IMR-90 (cell line): ENCODE data around the gene SLC18B1. TPM values are rescaled to one million over a fixed set of nuclear protein-coding genes. Genes with fewer than 3 reads are reported as not detected.

ENCODE experiments used
- ATAC-seq: fragments of 200-7000 bp; cut with Tn5 transposase; 2 replicates; pipeline ENCODE4 v1.9.1; 2020; ENCODE audit warnings: low read depth, mild to moderate bottlenecking, moderate library complexity
- BruUV-seq: library from RNA; stranded (reverse); fragments of 400-500 nt; replicated peaks from 2 replicates; lab custom pipeline; 2021; lab: Mats Ljungman, UMichigan
- CTCF ChIA-PET: fragments of 300-600 bp; formaldehyde crosslinking; extraction: SDS; loops from one replicate; lab custom pipeline; 2021; ENCODE audit warnings: antibody characterized with exemption; lab: Yijun Ruan, JAX
- POLR2A ChIA-PET: fragments of 300-600 bp; sonication (Branson Sonifier 250); formaldehyde crosslinking; loops from one replicate; lab custom pipeline; 2022; ENCODE audit warnings: antibody characterized with exemption; ENCODE audit not compliant: unreplicated experiment; lab: Charles Lee
- DNase-seq: peaks from one replicate; pipeline ENCODE4 v3.0.0; 2013
- H2AFZ ChIP-seq: replicated peaks from 2 replicates; pipeline ENCODE3; 2013; ENCODE audit warnings: low read length, mild to moderate bottlenecking; ENCODE audit not compliant: poor library complexity
- H2AK5ac ChIP-seq: 2 replicates; pipeline ENCODE4 v1.6.1; 2013; ENCODE audit warnings: low read depth, low read length, inconsistent platforms
- H2AK9ac ChIP-seq: replicated peaks from 2 replicates; pipeline ENCODE3; 2013; ENCODE audit warnings: mild to moderate bottlenecking, low read depth, low read length, moderate library complexity; ENCODE audit not compliant: poor library complexity
- H2BK120ac ChIP-seq: 2 replicates; pipeline ENCODE4 v1.6.1; 2013; ENCODE audit warnings: low read depth, low read length, inconsistent platforms
- H2BK15ac ChIP-seq: 3 replicates; pipeline ENCODE4 v1.6.1; 2013; ENCODE audit warnings: low read depth, low read length, inconsistent platforms
- H2BK20ac ChIP-seq: 2 replicates; pipeline ENCODE4 v1.6.1; 2013; ENCODE audit warnings: low read depth, mild to moderate bottlenecking, inconsistent platforms, low read length, moderate library complexity
- H2BK5ac ChIP-seq: 2 replicates; pipeline ENCODE4 v1.6.1; 2013; ENCODE audit warnings: mild to moderate bottlenecking, low read depth, low read length, inconsistent platforms; ENCODE audit not compliant: poor library complexity, severe bottlenecking
- H3K14ac ChIP-seq: replicated peaks from 2 replicates; pipeline ENCODE4 v1.6.1; 2013; ENCODE audit warnings: low read depth, low read length, inconsistent platforms
- H3K18ac ChIP-seq: 2 replicates; pipeline ENCODE4 v1.6.1; 2013; ENCODE audit warnings: low read depth, low read length, control low read depth
- H3K23ac ChIP-seq: 2 replicates; pipeline ENCODE4 v1.6.1; 2013; ENCODE audit warnings: low read depth, low read length, inconsistent platforms
- H3K27ac ChIP-seq: 2 replicates; pipeline ENCODE4 v1.5.1; 2013; ENCODE audit warnings: mild to moderate bottlenecking, control low read depth, low read length; ENCODE audit not compliant: insufficient read depth
- H3K27me3 ChIP-seq: 2 replicates; pipeline ENCODE4 v1.6.1; 2013; ENCODE audit warnings: low read length; ENCODE audit not compliant: control insufficient read depth, insufficient read depth
- H3K36me3 ChIP-seq: 2 replicates; pipeline ENCODE4 v1.6.1; 2013; ENCODE audit warnings: low read length, mixed read lengths; ENCODE audit not compliant: control insufficient read depth, insufficient read depth
- H3K4ac ChIP-seq: 2 replicates; pipeline ENCODE4 v1.6.1; 2013; ENCODE audit warnings: low read depth, low read length, inconsistent platforms
- H3K4me1 ChIP-seq: 2 replicates; pipeline ENCODE4 v1.6.1; 2013; ENCODE audit warnings: low read length, mixed read lengths; ENCODE audit not compliant: control insufficient read depth, insufficient read depth
- H3K4me2 ChIP-seq: 2 replicates; pipeline ENCODE4 v1.6.1; 2013; ENCODE audit warnings: low read depth, mild to moderate bottlenecking, control low read depth, low read length, moderate library complexity
- H3K4me3 ChIP-seq: 2 replicates; pipeline ENCODE4 v1.5.1; 2013; ENCODE audit warnings: low read depth, mild to moderate bottlenecking, control low read depth, low read length, moderate library complexity; ENCODE audit not compliant: insufficient read depth
- H3K56ac ChIP-seq: 2 replicates; pipeline ENCODE4 v1.6.1; 2013; ENCODE audit warnings: low read length, inconsistent platforms; ENCODE audit not compliant: insufficient read depth; ENCODE audit errors: extremely low read depth
- H3K79me1 ChIP-seq, 2 experiments: 2 replicates each; pipeline ENCODE4 v1.6.1; 2013; ENCODE audit warnings: low read length in 2 of 2, inconsistent platforms in 1 of 2, low read depth in 1 of 2
- H3K9ac ChIP-seq: 2 replicates; pipeline ENCODE4 v1.6.1; 2013; ENCODE audit warnings: low read depth, low read length, control low read depth
- H3K9me1 ChIP-seq: 2 replicates; pipeline ENCODE4 v1.6.1; 2013; ENCODE audit warnings: low read length, inconsistent platforms; ENCODE audit not compliant: insufficient read depth
- H3K9me3 ChIP-seq: 2 replicates; pipeline ENCODE4 v1.6.1; 2013; ENCODE audit warnings: low read length; ENCODE audit not compliant: control insufficient read depth, insufficient read depth
- H4K20me1 ChIP-seq: 2 replicates; pipeline ENCODE4 v1.6.1; 2013; ENCODE audit warnings: low read length, inconsistent platforms; ENCODE audit not compliant: insufficient read depth
- H4K5ac ChIP-seq: 2 replicates; pipeline ENCODE4 v1.6.1; 2013; ENCODE audit warnings: mild to moderate bottlenecking, low read depth, low read length, control low read depth
- H4K8ac ChIP-seq, 2 experiments: 2 replicates each; pipeline ENCODE4 v1.6.1; 2013; ENCODE audit warnings: low read depth in 2 of 2, low read length in 2 of 2, control low read depth in 1 of 2, inconsistent platforms in 1 of 2
- H4K91ac ChIP-seq: 2 replicates; pipeline ENCODE4 v1.6.1; 2013; ENCODE audit warnings: low read depth, low read length, inconsistent platforms; ENCODE audit not compliant: insufficient read depth
- BHLHE40 ChIP-seq: fragments of 150-350 bp; IDR thresholded peaks from 2 replicates; pipeline ENCODE4 v1.6.1; 2016; ENCODE audit warnings: mild to moderate bottlenecking, low read depth, low read length
- CEBPB ChIP-seq: IDR thresholded peaks from 2 replicates; pipeline ENCODE4 v1.6.1; 2012; ENCODE audit warnings: low read depth, low read length, improper control_type of control experiment
- MAFK ChIP-seq: IDR thresholded peaks from 2 replicates; pipeline ENCODE4 v1.6.1; 2012; ENCODE audit warnings: low read depth, low read length, improper control_type of control experiment
- MAZ ChIP-seq: IDR thresholded peaks from 2 replicates; pipeline ENCODE4 v1.6.1; 2012; ENCODE audit warnings: low read depth, mild to moderate bottlenecking, low read length, improper control_type of control experiment, moderate library complexity, borderline replicate concordance
- MXI1 ChIP-seq: IDR thresholded peaks from 2 replicates; pipeline ENCODE4 v1.6.1; 2012; ENCODE audit warnings: low read depth, mild to moderate bottlenecking, low read length, moderate library complexity, borderline replicate concordance
- NFE2L2 ChIP-seq: fragments of 150-350 bp; IDR thresholded peaks from 2 replicates; pipeline ENCODE4 v1.6.1; 2016; ENCODE audit warnings: low read depth, mild to moderate bottlenecking, low read length
- POLR2A ChIP-seq: IDR thresholded peaks from 2 replicates; pipeline ENCODE4 v1.6.1; 2012; ENCODE audit warnings: mild to moderate bottlenecking, low read depth, low read length
- RAD21 ChIP-seq: IDR thresholded peaks from 2 replicates; pipeline ENCODE4 v1.6.1; 2012; ENCODE audit warnings: low read length, improper control_type of control experiment
- RCOR1 ChIP-seq: IDR thresholded peaks from 2 replicates; pipeline ENCODE4 v1.6.1; 2012; ENCODE audit warnings: mild to moderate bottlenecking, low read length, improper control_type of control experiment; ENCODE audit not compliant: insufficient replicate concordance
- RFX5 ChIP-seq: IDR thresholded peaks from 2 replicates; pipeline ENCODE4 v1.8.0; 2012; ENCODE audit warnings: low read depth, mild to moderate bottlenecking, low read length, moderate library complexity
- SMC3 ChIP-seq: fragments of 150-350 bp; IDR thresholded peaks from 2 replicates; pipeline ENCODE4 v1.6.1; 2016; ENCODE audit warnings: low read depth, mild to moderate bottlenecking, antibody characterized with exemption, low read length, moderate library complexity
- WGBS, 2 experiments: methylation state at CpG; one replicate each; pipeline versions ENCODE4 v1.1.5 to v1.1.7; 2013; ENCODE audit warnings: missing lambda C conversion rate in 2 of 2; ENCODE audit not compliant: insufficient read length in 1 of 2; ENCODE audit errors: extremely low coverage in 2 of 2; 5-methylcytosine and 5-hydroxymethylcytosine counted together
- dilution Hi-C: fragments of 300-500 bp; cut with HindIII; formaldehyde crosslinking; loops from one replicate; pipeline ENCODE4 v1.14.3; 2018; ENCODE audit warnings: low sequenced_read_pairs; ENCODE audit not compliant: unreplicated experiment
- in situ Hi-C: fragments of 300-500 bp; cut with MboI; formaldehyde crosslinking; loops from 3 replicates; pipeline ENCODE4 v1.14.3; 2019; ENCODE audit warnings: low sequenced_read_pairs, inconsistent platforms, mixed read lengths
- intact Hi-C: fragments of 100-400 bp; cut with micrococcal nuclease; formaldehyde crosslinking; loops from 2 replicates; pipeline ENCODE4 v1.10.0; 2022
- polyA plus RNA-seq, 3 experiments: library from polyadenylated mRNA; depleted of rRNA; stranded (reverse); fragments of >200 nt; gene quantifications; 2 replicates each; pipeline ENCODE4 v1.2.3, GENCODE V29; 2012; ENCODE audit warnings: low replicate concordance in 1 of 3
- total RNA-seq: library from RNA; depleted of rRNA; stranded (reverse); fragments of >200 nt; gene quantifications from 2 replicates; pipeline ENCODE4 v1.2.3, GENCODE V29; 2012
- TF ChIP-seq, protein P1 (sequence below): fragments of 150-350 bp; IDR thresholded peaks from 2 replicates; pipeline ENCODE4 v1.6.1; 2017; ENCODE audit warnings: mild to moderate bottlenecking, antibody characterized with exemption, low read length, low read depth

The SLC18B1 gene
- total and polyA plus RNA-seq, 2 of the 4 experiments (the other 2 are of a cell fraction), result 2.4 to 2.5 TPM

DNA sequence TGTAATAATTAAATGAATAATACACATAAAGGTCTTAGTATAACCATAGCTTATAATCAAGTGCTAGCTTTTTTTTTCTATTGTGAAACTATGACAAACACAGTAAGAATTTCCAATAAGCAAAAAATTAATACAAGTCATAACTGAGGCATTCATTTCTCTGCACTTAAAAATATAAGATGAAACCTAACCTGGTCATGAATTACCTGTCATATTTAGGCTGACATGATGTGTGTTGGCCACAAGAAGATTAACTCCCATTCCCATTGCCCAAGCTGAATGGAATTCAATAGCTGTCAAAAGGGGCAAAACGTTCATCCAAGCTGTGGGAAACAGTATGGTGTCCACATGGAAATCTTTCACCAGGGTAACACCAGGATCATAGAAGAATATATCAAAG is 46.2 kb downstream of the SLC18B1 start:
- no peaks in the 10 kb centered on the region; the same call in 1 of the 2 replicates for H3K27me3 ChIP-seq
- H3K36me3 ChIP-seq, result no peaks in the 10 kb centered on the region
- TF ChIP-seq, protein P1, sequence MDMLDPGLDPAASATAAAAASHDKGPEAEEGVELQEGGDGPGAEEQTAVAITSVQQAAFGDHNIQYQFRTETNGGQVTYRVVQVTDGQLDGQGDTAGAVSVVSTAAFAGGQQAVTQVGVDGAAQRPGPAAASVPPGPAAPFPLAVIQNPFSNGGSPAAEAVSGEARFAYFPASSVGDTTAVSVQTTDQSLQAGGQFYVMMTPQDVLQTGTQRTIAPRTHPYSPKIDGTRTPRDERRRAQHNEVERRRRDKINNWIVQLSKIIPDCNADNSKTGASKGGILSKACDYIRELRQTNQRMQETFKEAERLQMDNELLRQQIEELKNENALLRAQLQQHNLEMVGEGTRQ, result no peak
- no peak for TF ChIP-seq SMC3
- no peak for TF ChIP-seq BHLHE40
- TF ChIP-seq RFX5, result no peak
- no peak for TF ChIP-seq MAFK
- TF ChIP-seq MAZ, result no peak
- TF ChIP-seq NFE2L2, result no peak
- no peak for TF ChIP-seq CEBPB
- no peak for TF ChIP-seq RCOR1
- TF ChIP-seq MXI1, result no peak
- TF ChIP-seq RAD21, result no peak
- TF ChIP-seq POLR2A, result no peak
- intact Hi-C loops (no loop called here), in situ Hi-C loops (loop anchor here (25.0 kb wide), 1 partner anchor 90 kb away; the partner anchor contains the start of gene TAAR1), dilution Hi-C loops (no loop called here)
- H3K4me1 ChIP-seq, result no peaks in the 10 kb centered on the region
- H2BK15ac ChIP-seq, result no peak overlapping the region
- DNase-seq, result no peak
- no peak overlapping the region for H2BK20ac ChIP-seq
- H4K91ac ChIP-seq, result no peak overlapping the region
- no peak for ATAC-seq
- no peak overlapping the region for H2AFZ ChIP-seq
- no peak overlapping the region for H3K23ac ChIP-seq
- no peak overlapping the region for H3K9ac ChIP-seq
- H3K56ac ChIP-seq, result no peak overlapping the region
- no peaks in the 10 kb centered on the region for H3K9me1 ChIP-seq
- no peaks in the 10 kb centered on the region for H3K79me1 ChIP-seq
- no peak overlapping the region for H2BK5ac ChIP-seq
- H2AK9ac ChIP-seq, result no peak overlapping the region
- H2BK120ac ChIP-seq, result no peak overlapping the region
- H3K14ac ChIP-seq, result no peak overlapping the region
- no peak overlapping the region for H4K8ac ChIP-seq
- no peak overlapping the region for H4K5ac ChIP-seq
- H3K4ac ChIP-seq, result no peak overlapping the region
- H4K20me1 ChIP-seq, result no peaks in the 10 kb centered on the region
- H3K9me3 ChIP-seq, result no peaks in the 10 kb centered on the region
- no peak overlapping the region for H3K18ac ChIP-seq
- no peak overlapping the region for H3K27ac ChIP-seq
- H2AK5ac ChIP-seq, result no peak overlapping the region
- no peak overlapping the region for H3K4me3 ChIP-seq
- 50% methylated on average over 1 of the region's 1 CpG; no CpG with 5 or more reads in 1 of the 2 experiments for WGBS, 2 experiments
- no peak overlapping the region for H3K4me2 ChIP-seq
- ChIA-PET POLR2A (interaction anchor here (0.6 kb wide), 1 partner anchor 12 kb away, joined by 4 read pairs; no protein-coding TSS in a partner anchor), CTCF (interaction anchor here (0.6 kb wide), 1 partner anchor 30 kb away, joined by 5 read pairs; no protein-coding TSS in a partner anchor)
- BruUV-seq, result no TSS peak
